Trophoblast cell (in vitro differentiated cells and primary cell): Measurements from ENCODE around the gene HRCT1.

ENCODE experiments used
- DNase-seq, 2 donors: peaks; one replicate each; pipeline ENCODE4 v3.0.0-alpha.2; 2016
- H2AFZ ChIP-seq: 2 replicates; pipeline ENCODE4 v1.6.1; 2013; ENCODE audit warnings: low read length, moderate library complexity, mild to moderate bottlenecking; ENCODE audit not compliant: insufficient read depth, poor library complexity
- H2AK5ac ChIP-seq: 2 replicates; pipeline ENCODE4 v1.6.1; 2013; ENCODE audit warnings: mild to moderate bottlenecking, low read length
- H2BK120ac ChIP-seq: 2 replicates; pipeline ENCODE4 v1.6.1; 2013; ENCODE audit warnings: low read length, mild to moderate bottlenecking, moderate library complexity; ENCODE audit not compliant: insufficient read depth, poor library complexity
- H2BK12ac ChIP-seq: 2 replicates; pipeline ENCODE4 v1.6.1; 2013; ENCODE audit warnings: mild to moderate bottlenecking, low read length, moderate library complexity
- H2BK5ac ChIP-seq: 2 replicates; pipeline ENCODE4 v1.6.1; 2013; ENCODE audit warnings: low read length, low read depth, moderate library complexity, mild to moderate bottlenecking; ENCODE audit not compliant: poor library complexity
- H3K14ac ChIP-seq: 2 replicates; pipeline ENCODE4 v1.6.1; 2013; ENCODE audit warnings: mild to moderate bottlenecking, low read length
- H3K18ac ChIP-seq: 2 replicates; pipeline ENCODE4 v1.6.1; 2013; ENCODE audit warnings: mild to moderate bottlenecking, low read length
- H3K23ac ChIP-seq: 2 replicates; pipeline ENCODE4 v1.6.1; 2013; ENCODE audit warnings: low read length
- H3K27ac ChIP-seq: 2 replicates; pipeline ENCODE4 v1.5.1; 2013; ENCODE audit warnings: low read depth, mild to moderate bottlenecking, inconsistent platforms, low read length, moderate library complexity
- H3K27me3 ChIP-seq: 2 replicates; pipeline ENCODE4 v1.6.1; 2013; ENCODE audit warnings: inconsistent platforms, mild to moderate bottlenecking, low read length, moderate library complexity; ENCODE audit not compliant: insufficient read depth
- H3K36me3 ChIP-seq, 2 experiments: 1 replicate in 1 of 2; 2 replicates in 1 of 2; pipeline ENCODE4 v1.6.1; 2013; ENCODE audit warnings: low read length in 2 of 2, mild to moderate bottlenecking in 2 of 2, moderate library complexity in 1 of 2; ENCODE audit not compliant: insufficient read depth in 2 of 2, control insufficient read depth in 1 of 2
- H3K4ac ChIP-seq: 2 replicates; pipeline ENCODE4 v1.6.1; 2013; ENCODE audit warnings: low read depth, mild to moderate bottlenecking, low read length, moderate library complexity
- H3K4me1 ChIP-seq, 2 experiments: 1 replicate in 1 of 2; 2 replicates in 1 of 2; pipeline ENCODE4 v1.6.1; 2013; ENCODE audit warnings: low read length in 2 of 2, mild to moderate bottlenecking in 2 of 2, moderate library complexity in 1 of 2; ENCODE audit not compliant: insufficient read depth in 2 of 2, control insufficient read depth in 1 of 2
- H3K4me2 ChIP-seq: 2 replicates; pipeline ENCODE4 v1.6.1; 2013; ENCODE audit warnings: inconsistent platforms, mild to moderate bottlenecking, low read length, moderate library complexity
- H3K4me3 ChIP-seq: 2 replicates; pipeline ENCODE4 v1.5.1; 2013; ENCODE audit warnings: mild to moderate bottlenecking, low read depth, low read length, inconsistent platforms
- H3K79me1 ChIP-seq: one replicate; pipeline ENCODE4 v1.6.1; 2013; ENCODE audit warnings: low read length
- H3K79me2 ChIP-seq: 2 replicates; pipeline ENCODE4 v1.6.1; 2013; ENCODE audit warnings: low read length, mild to moderate bottlenecking; ENCODE audit not compliant: control insufficient read depth, insufficient read depth, poor library complexity
- H3K9ac ChIP-seq: 2 replicates; pipeline ENCODE4 v1.6.1; 2013; ENCODE audit warnings: mild to moderate bottlenecking, low read length
- H3K9me3 ChIP-seq: 2 replicates; pipeline ENCODE4 v1.6.1; 2013; ENCODE audit warnings: low read depth, mild to moderate bottlenecking, control low read depth, inconsistent platforms, low read length; ENCODE audit not compliant: insufficient read depth
- H4K12ac ChIP-seq: 2 replicates; pipeline ENCODE4 v1.6.1; 2013; ENCODE audit warnings: low read depth, mild to moderate bottlenecking, low read length, moderate library complexity
- H4K8ac ChIP-seq: 2 replicates; pipeline ENCODE4 v1.6.1; 2013; ENCODE audit warnings: low read depth, mild to moderate bottlenecking, low read length, moderate library complexity
- H4K91ac ChIP-seq: one replicate; pipeline ENCODE4 v1.6.1; 2013; ENCODE audit warnings: low read depth, mild to moderate bottlenecking, low read length, moderate library complexity
- WGBS: extraction: QIAGEN DNeasy Blood & Tissue Kit; methylation state at CpG from one replicate; pipeline ENCODE4 v1.1.7; 2013; ENCODE audit warnings: missing lambda C conversion rate; ENCODE audit not compliant: insufficient read length, insufficient coverage; ENCODE audit errors: extremely low coverage; 5-methylcytosine and 5-hydroxymethylcytosine counted together

Gene HRCT1

DNA sequence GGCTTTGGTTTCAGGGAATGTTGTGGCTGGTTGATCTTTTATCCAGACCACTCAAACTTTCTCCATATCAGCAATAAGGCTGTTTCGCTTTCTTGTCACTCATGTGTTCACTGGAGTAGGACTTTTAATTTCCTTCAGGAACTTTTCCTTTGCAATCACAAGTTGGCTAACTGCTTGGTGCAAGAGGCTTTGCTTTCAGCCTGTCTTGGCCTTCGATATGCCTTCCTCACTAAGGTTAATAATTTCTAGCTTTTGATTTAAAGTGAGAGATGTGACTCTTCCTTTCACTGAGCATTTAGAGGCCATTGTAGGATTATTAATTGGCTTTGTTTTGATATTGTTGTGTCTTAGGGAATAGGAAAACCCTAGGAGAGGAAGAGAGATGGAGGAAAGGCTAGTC is 7.0 kb upstream of the HRCT1 start:
- no peak overlapping the region for H3K9ac ChIP-seq
- no peak overlapping the region for H4K91ac ChIP-seq
- H3K4me1 ChIP-seq = no peaks in the 10 kb centered on the region
- H4K12ac ChIP-seq = no peak overlapping the region
- no peak overlapping the region for H2BK120ac ChIP-seq
- H3K14ac ChIP-seq = no peak overlapping the region
- no peak overlapping the region for H2AFZ ChIP-seq
- no peak overlapping the region for H3K4me2 ChIP-seq
- no peak overlapping the region for H3K4me3 ChIP-seq
- H4K8ac ChIP-seq = no peak overlapping the region
- H3K27me3 ChIP-seq = no peaks in the 10 kb centered on the region
- no peak overlapping the region for H3K18ac ChIP-seq
- no peak overlapping the region for H2BK12ac ChIP-seq
- no peak overlapping the region for H3K27ac ChIP-seq
- H3K23ac ChIP-seq = no peak overlapping the region
- WGBS = no CpG with 5 or more reads among the region's 2 CpGs
- H3K79me2 ChIP-seq = no peaks in the 10 kb centered on the region
- no peaks in the 10 kb centered on the region for H3K36me3 ChIP-seq
- H2BK5ac ChIP-seq = no peak overlapping the region
- no peak overlapping the region for H2AK5ac ChIP-seq
- H3K4ac ChIP-seq = no peak overlapping the region
- no peaks in the 10 kb centered on the region for H3K9me3 ChIP-seq
- H3K79me1 ChIP-seq = no peaks in the 10 kb centered on the region
- DNase-seq = no peak

DNA sequence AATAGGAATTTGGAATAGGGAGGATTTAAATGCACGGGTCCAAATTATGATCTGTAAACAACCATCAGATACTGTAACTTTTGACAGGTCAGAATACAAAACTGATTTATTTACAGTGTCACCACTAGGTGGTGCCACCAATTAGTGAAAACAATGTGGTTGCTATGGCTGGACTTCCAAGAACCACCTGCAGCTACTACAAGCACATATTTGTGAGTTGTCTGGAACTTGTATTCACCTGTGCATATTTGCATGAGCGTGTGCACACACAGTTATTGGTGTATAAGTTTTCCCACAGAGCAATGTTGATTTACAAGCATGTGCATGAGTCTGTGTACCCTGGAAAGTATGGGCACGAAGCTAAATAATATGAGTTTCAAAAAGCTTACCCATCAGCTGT is 3.0 kb upstream of the HRCT1 start:
- no peak overlapping the region for H3K4me2 ChIP-seq
- H4K8ac ChIP-seq = no peak overlapping the region
- no peak overlapping the region for H4K91ac ChIP-seq
- H3K23ac ChIP-seq = no peak overlapping the region
- H3K27me3 ChIP-seq = no peaks in the 10 kb centered on the region
- no peaks in the 10 kb centered on the region for H3K9me3 ChIP-seq
- no peak overlapping the region for H2BK5ac ChIP-seq
- no CpG with 5 or more reads among the region's 3 CpGs for WGBS
- peaks cover 8% of the 10 kb centered on the region for H3K79me1 ChIP-seq
- peak; percentile 75 to 91 for DNase-seq
- peaks cover 2% of the 10 kb centered on the region for H3K79me2 ChIP-seq
- no peak overlapping the region for H3K4ac ChIP-seq
- H3K27ac ChIP-seq = no peak overlapping the region
- H3K36me3 ChIP-seq = no peaks in the 10 kb centered on the region
- no peak overlapping the region for H3K14ac ChIP-seq
- H2BK12ac ChIP-seq = no peak overlapping the region
- no peak overlapping the region for H2AK5ac ChIP-seq
- no peak overlapping the region for H2AFZ ChIP-seq
- no peak overlapping the region for H3K4me3 ChIP-seq
- no peak overlapping the region for H3K18ac ChIP-seq
- H4K12ac ChIP-seq = no peak overlapping the region
- H2BK120ac ChIP-seq = no peak overlapping the region
- H3K4me1 ChIP-seq = peaks cover 22 to 31% of the 10 kb centered on the region in 2 experiments
- H3K9ac ChIP-seq = no peak overlapping the region

DNA sequence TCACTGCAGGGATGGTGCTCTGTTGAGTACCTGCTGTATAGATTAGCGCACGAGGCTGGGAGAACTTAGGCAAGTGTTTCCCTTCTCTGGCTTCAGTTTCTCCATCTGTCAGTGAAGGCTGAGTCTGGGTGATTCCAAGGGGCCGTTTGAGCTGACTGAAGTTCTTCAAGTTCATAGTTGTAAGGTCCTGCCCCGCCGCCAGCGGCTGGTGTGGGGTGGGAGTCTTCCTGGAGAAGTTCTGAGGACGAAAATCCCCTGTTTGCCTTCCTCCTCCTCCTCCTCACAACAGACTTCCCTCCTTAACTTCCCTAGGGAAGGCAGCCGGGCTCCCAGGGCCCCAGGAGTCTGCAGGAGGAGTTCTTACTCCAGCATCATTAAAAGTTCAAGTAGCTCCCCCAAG is 1.7 kb upstream of the HRCT1 start:
- no peak overlapping the region for H3K9ac ChIP-seq
- H3K14ac ChIP-seq = no peak overlapping the region
- H2BK120ac ChIP-seq = no peak overlapping the region
- WGBS = no CpG with 5 or more reads among the region's 8 CpGs
- H3K27ac ChIP-seq = no peak overlapping the region
- H2AK5ac ChIP-seq = no peak overlapping the region
- no peak overlapping the region for H4K91ac ChIP-seq
- H3K27me3 ChIP-seq = no peaks in the 10 kb centered on the region
- no peak overlapping the region for H3K4me3 ChIP-seq
- no peak overlapping the region for H2AFZ ChIP-seq
- H3K79me1 ChIP-seq = peaks cover 20% of the 10 kb centered on the region
- H3K9me3 ChIP-seq = no peaks in the 10 kb centered on the region
- no peak overlapping the region for H2BK5ac ChIP-seq
- no peak overlapping the region for H3K23ac ChIP-seq
- no peak overlapping the region for H3K4ac ChIP-seq
- no peak overlapping the region for H3K4me2 ChIP-seq
- no peak overlapping the region for H3K18ac ChIP-seq
- DNase-seq = no peak
- H3K4me1 ChIP-seq = peaks cover 34 to 44% of the 10 kb centered on the region in 2 experiments
- no peak overlapping the region for H4K12ac ChIP-seq
- H4K8ac ChIP-seq = no peak overlapping the region
- H3K79me2 ChIP-seq = peaks cover 2% of the 10 kb centered on the region
- H2BK12ac ChIP-seq = no peak overlapping the region
- no peaks in the 10 kb centered on the region for H3K36me3 ChIP-seq

DNA sequence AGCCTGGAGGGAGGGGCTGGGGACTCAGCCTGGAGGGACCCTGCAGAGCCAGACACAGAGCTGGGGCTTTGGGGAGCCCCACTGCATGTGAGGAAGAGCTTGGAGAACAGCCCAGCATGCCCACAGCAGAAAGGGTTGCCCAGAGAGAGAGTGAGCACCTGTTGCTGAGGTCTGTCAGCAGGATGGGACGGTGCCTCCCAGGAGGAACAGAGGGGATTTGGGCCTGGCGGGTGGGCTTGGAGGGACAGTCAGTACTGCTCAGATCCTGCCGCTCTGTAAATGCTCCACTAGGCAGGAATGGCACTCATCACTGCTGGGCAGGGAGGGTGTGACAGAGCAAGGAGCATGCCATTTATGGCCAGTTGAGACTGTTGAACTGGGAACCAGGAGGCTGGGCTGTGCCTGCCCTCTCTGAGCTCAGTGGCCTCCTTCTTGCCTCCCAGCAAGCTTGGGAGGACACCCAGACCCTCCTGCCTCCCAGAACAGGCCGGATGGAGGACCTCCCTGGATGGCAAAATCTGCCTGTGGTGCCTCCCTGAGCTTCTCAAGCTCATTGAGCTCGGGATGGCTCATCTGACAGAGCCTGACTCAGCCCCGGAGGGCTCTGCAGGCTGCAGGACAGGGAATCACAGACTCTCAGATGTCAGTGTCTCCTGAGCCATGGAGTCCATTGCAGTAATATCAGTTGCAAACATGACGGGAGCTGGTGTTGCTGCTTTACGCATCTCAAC is 786 bp upstream of the HRCT1 start:
- H2BK5ac ChIP-seq = no peak overlapping the region
- H2AK5ac ChIP-seq = no peak overlapping the region
- H3K27me3 ChIP-seq = no peaks in the 10 kb centered on the region
- no peaks in the 10 kb centered on the region for H3K9me3 ChIP-seq
- no peak overlapping the region for H3K18ac ChIP-seq
- peaks cover 3% of the 10 kb centered on the region for H3K79me2 ChIP-seq
- no CpG with 5 or more reads among the region's 8 CpGs for WGBS
- peaks cover 42 to 50% of the 10 kb centered on the region in 2 experiments for H3K4me1 ChIP-seq
- no peak overlapping the region for H3K14ac ChIP-seq
- H2BK120ac ChIP-seq = no peak overlapping the region
- no peak overlapping the region for H3K4me2 ChIP-seq
- no peak overlapping the region for H3K4me3 ChIP-seq
- H2BK12ac ChIP-seq = no peak overlapping the region
- H3K9ac ChIP-seq = no peak overlapping the region
- H3K36me3 ChIP-seq = no peaks in the 10 kb centered on the region
- peak; percentile 36 to 64 for DNase-seq
- no peak overlapping the region for H3K23ac ChIP-seq
- H3K27ac ChIP-seq = no peak overlapping the region
- H2AFZ ChIP-seq = peak overlapping the region; percentile 23
- H4K91ac ChIP-seq = no peak overlapping the region
- H3K79me1 ChIP-seq = peaks cover 23% of the 10 kb centered on the region
- H3K4ac ChIP-seq = no peak overlapping the region
- no peak overlapping the region for H4K8ac ChIP-seq
- no peak overlapping the region for H4K12ac ChIP-seq
